AG04450 (cell line): Measurements from ENCODE around the gene SLC22A16. TPM values are rescaled to one million over a fixed set of nuclear protein-coding genes. Genes with fewer than 3 reads are reported as not detected.

Experiments
- CTCF ChIA-PET: fragments of 300-600, 350-600 bp; formaldehyde crosslinking; extraction: SDS; loops from one replicate; lab custom pipeline; 2022; ENCODE audit warnings: antibody characterized with exemption, inconsistent platforms; lab: Charles Lee
- POLR2A ChIA-PET: fragments of 350-600 bp; formaldehyde crosslinking; extraction: SDS; loops from one replicate; lab custom pipeline; 2021; ENCODE audit warnings: antibody characterized with exemption, inconsistent platforms; lab: Yijun Ruan, JAX
- DNase-seq: peaks from one replicate; pipeline ENCODE4 v3.0.0-alpha.2; 2011; ENCODE audit warnings: low read depth, low spot score
- H3K27ac ChIP-seq: one replicate; pipeline ENCODE4 v1.5.1; 2012; ENCODE audit warnings: low read depth, low read length, control low read depth
- H3K27me3 ChIP-seq: one replicate; pipeline ENCODE4 v1.6.0; 2012; ENCODE audit warnings: low read length; ENCODE audit not compliant: control insufficient read depth, insufficient read depth
- H3K4me3 ChIP-seq: 2 replicates; pipeline ENCODE4 v1.5.1; 2011; ENCODE audit warnings: mild to moderate bottlenecking, low read depth, low read length, control low read depth
- H3K9me3 ChIP-seq: 2 replicates; pipeline ENCODE4 v1.5.1; 2012; ENCODE audit warnings: low read length; ENCODE audit not compliant: control insufficient read depth, insufficient read depth
- polyA plus RNA-seq: library from polyadenylated mRNA; depleted of rRNA; stranded (reverse); fragments of >200 nt; gene quantifications from 2 replicates; pipeline ENCODE4 v1.2.3, GENCODE V29; 2011
- TF ChIP-seq, protein P1 (sequence below): IDR thresholded peaks from 2 replicates; pipeline ENCODE4 v1.5.1; 2011; ENCODE audit warnings: low read depth, low read length, control low read depth, inconsistent platforms

The SLC22A16 gene
- polyA plus RNA-seq, 1 experiment = 0.12 TPM

- Histone ChIP-seq H3K4me3 (no peak overlapping the region), H3K27ac (no peak overlapping the region), H3K27me3 (peaks cover 8% of the 10 kb centered on the region), H3K9me3 (no peaks in the 10 kb centered on the region)
- ChIA-PET POLR2A (no interaction called here), CTCF (interaction anchor here (1.5 kb wide), 1 partner anchor 373 kb away, joined by 3 read pairs; no protein-coding TSS in a partner anchor)
- DNase-seq = no peak
- TF ChIP-seq, protein P1, sequence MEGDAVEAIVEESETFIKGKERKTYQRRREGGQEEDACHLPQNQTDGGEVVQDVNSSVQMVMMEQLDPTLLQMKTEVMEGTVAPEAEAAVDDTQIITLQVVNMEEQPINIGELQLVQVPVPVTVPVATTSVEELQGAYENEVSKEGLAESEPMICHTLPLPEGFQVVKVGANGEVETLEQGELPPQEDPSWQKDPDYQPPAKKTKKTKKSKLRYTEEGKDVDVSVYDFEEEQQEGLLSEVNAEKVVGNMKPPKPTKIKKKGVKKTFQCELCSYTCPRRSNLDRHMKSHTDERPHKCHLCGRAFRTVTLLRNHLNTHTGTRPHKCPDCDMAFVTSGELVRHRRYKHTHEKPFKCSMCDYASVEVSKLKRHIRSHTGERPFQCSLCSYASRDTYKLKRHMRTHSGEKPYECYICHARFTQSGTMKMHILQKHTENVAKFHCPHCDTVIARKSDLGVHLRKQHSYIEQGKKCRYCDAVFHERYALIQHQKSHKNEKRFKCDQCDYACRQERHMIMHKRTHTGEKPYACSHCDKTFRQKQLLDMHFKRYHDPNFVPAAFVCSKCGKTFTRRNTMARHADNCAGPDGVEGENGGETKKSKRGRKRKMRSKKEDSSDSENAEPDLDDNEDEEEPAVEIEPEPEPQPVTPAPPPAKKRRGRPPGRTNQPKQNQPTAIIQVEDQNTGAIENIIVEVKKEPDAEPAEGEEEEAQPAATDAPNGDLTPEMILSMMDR = no peak
Observed at GRCh38 chr6:110412360-110412759, 64.1 kb downstream of the SLC22A16 start.

DNA sequence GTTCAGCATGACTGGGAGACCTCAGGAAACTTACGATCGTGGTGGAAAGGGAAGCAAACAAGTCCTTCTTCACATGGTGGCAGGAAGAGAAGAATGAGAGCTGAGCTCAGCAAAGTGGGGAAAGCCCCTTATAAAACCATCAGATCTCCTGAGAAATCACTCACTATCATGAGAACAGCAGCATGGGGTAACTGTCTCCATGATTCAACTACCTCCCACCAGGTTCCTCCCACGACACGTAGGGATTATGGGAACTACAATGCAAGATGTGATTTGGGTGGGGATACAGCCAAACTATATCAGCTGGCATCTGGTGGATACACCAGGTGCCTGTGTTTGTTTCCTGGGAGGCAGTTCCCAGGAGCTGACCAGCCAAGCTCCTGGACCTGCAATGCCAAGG lies 65.9 kb downstream of the SLC22A16 start:
- Histone ChIP-seq H3K27me3 (peaks cover 11% of the 10 kb centered on the region), H3K4me3 (no peak overlapping the region), H3K9me3 (no peaks in the 10 kb centered on the region), H3K27ac (no peak overlapping the region)
- TF ChIP-seq, protein P1 = no peak
- ChIA-PET CTCF (no interaction called here), POLR2A (no interaction called here)
- no peak for DNase-seq

- DNase-seq = no peak
- CTCF ChIA-PET = no interaction called here
- Histone ChIP-seq H3K27ac (no peak overlapping the region), H3K4me3 (no peak overlapping the region), H3K27me3 (peaks cover 11% of the 10 kb centered on the region), H3K9me3 (no peaks in the 10 kb centered on the region)
- TF ChIP-seq, protein P1 = no peak
- POLR2A ChIA-PET = no interaction called here
Observed at GRCh38 chr6:110409794-110410193, 66.6 kb downstream of the SLC22A16 start.

- H3K9me3 ChIP-seq = no peaks in the 10 kb centered on the region
- no peak for DNase-seq
- no peak overlapping the region for H3K4me3 ChIP-seq
- ChIA-PET CTCF (no interaction called here), POLR2A (no interaction called here)
- H3K27me3 ChIP-seq = peaks cover 11% of the 10 kb centered on the region
- no peak overlapping the region for H3K27ac ChIP-seq
- TF ChIP-seq, protein P1 = no peak
Observed at GRCh38 chr6:110408901-110409300, 67.5 kb downstream of the SLC22A16 start.

DNA sequence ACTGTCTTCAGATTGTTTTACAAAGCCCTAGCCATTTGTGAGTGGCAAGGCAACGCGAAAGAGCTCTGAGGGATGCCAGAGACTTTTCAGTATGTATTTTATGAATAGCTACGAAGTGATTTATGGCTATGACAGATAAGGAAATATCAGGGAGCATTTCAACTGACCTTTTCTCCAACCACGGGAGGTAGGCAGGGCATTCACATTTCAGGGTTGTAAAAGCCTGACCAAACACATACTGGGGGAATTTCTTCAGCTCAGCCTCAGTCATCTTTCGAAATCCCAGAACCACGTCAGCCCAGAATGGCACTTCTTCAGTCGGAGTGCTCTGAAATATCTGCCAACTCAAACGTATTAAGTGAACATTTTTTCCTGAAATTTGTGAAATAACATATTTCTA lies 71.8 kb downstream of the SLC22A16 start:
- Histone ChIP-seq H3K27me3 (peaks cover 5% of the 10 kb centered on the region), H3K27ac (no peak overlapping the region), H3K9me3 (no peaks in the 10 kb centered on the region), H3K4me3 (no peak overlapping the region)
- POLR2A ChIA-PET = interaction anchor here (0.5 kb wide), 1 partner anchor 255 kb away, joined by 3 read pairs; no protein-coding TSS in a partner anchor
- DNase-seq = no peak
- CTCF ChIA-PET = interaction anchor here (2.0 kb wide), 1 partner anchor 13 kb away, joined by 5 read pairs; no protein-coding TSS in a partner anchor
- TF ChIP-seq, protein P1 = no peak
